Measurements from ENCODE around the gene SLC5A3.

Gene SLC5A3

GRCh38 chr21:34086887-34087306, 13.5 kb downstream of the SLC5A3 start:
- no peak for DNase-seq (ENCODE audit: low read depth)
- no peak overlapping the region for H3K4me3 ChIP-seq (ENCODE audit: low read length)
- no peak for TF ChIP-seq CTCF (conservative IDR thresholded peaks at IDR 0.05; ENCODE audit: low read depth, low read length)

- no peak for TF ChIP-seq CTCF (conservative IDR thresholded peaks at IDR 0.05; ENCODE audit: low read depth, low read length)
- no peak for DNase-seq (ENCODE audit: low read depth)
These were observed 15.4 kb downstream of the SLC5A3 start for GRCh38 chr21:34088752-34089151.

GRCh38 chr21:34091032-34091431, 17.7 kb downstream of the SLC5A3 start:
- no peak for DNase-seq (ENCODE audit: low read depth)
- no peak overlapping the region for H3K4me3 ChIP-seq (ENCODE audit: low read length)
- no peak for TF ChIP-seq CTCF (conservative IDR thresholded peaks at IDR 0.05; ENCODE audit: low read depth, low read length)

More at GRCh38 chr21:34088752-34089151, 15.4 kb downstream of the SLC5A3 start:
- H3K4me3 ChIP-seq (ENCODE audit: low read length): no peak overlapping the region

GRCh38 chr21:34091607-34092006, 18.2 kb downstream of the SLC5A3 start:
- DNase-seq (ENCODE audit: low read depth): no peak
- H3K4me3 ChIP-seq (ENCODE audit: low read length): no peak overlapping the region
- TF ChIP-seq CTCF (conservative IDR thresholded peaks at IDR 0.05; ENCODE audit: low read depth, low read length): peak; percentile 53

GRCh38 chr21:34092262-34092921, 19.0 kb downstream of the SLC5A3 start:
- TF ChIP-seq CTCF (conservative IDR thresholded peaks at IDR 0.05; ENCODE audit: low read depth, low read length): no peak
- no peak overlapping the region for H3K4me3 ChIP-seq (ENCODE audit: low read length)
- no peak for DNase-seq (ENCODE audit: low read depth)

- DNase-seq (ENCODE audit: low read depth): no peak
- TF ChIP-seq CTCF (conservative IDR thresholded peaks at IDR 0.05; ENCODE audit: low read depth, low read length): no peak
- H3K4me3 ChIP-seq (ENCODE audit: low read length): no peak overlapping the region
These were observed 19.7 kb downstream of the SLC5A3 start for GRCh38 chr21:34093083-34093482.

- DNase-seq (ENCODE audit: low read depth): no peak
- no peak for TF ChIP-seq CTCF (conservative IDR thresholded peaks at IDR 0.05; ENCODE audit: low read depth, low read length)
- no peak overlapping the region for H3K4me3 ChIP-seq (ENCODE audit: low read length)
These were observed 21.6 kb downstream of the SLC5A3 start for GRCh38 chr21:34094949-34095348.

All from retinal pigment epithelial cell (primary cell).